Spinal cord (tissue), 4 donors: ENCODE measurements around the gene TAOK2. TPM values are rescaled to one million over a fixed set of nuclear protein-coding genes. Genes with fewer than 3 reads are reported as not detected.

Experiments used
- polyA plus RNA-seq, 2 donors: library from polyadenylated mRNA; unstranded; fragments of 120-200 nt; gene quantifications; one replicate each; pipeline ENCODE4 v1.2.1, GENCODE V29; 2013; ENCODE audit not compliant: insufficient read length in 2 of 2
- total RNA-seq, 2 donors: library from RNA; depleted of rRNA in 1 of 2; stranded (reverse); fragments of 120-200 nt in 1 of 2; fragments of >200 nt in 1 of 2; gene quantifications; one replicate each; pipeline versions ENCODE4 v1.2.3 to v1.2.4, GENCODE V29; 2013 to 2014

Gene TAOK2
- total and polyA plus RNA-seq, 4 donors = 42.2 to 87.1 (median 66.5) TPM

Other genes starting within 250 kb of the TAOK2 start
- 1 to 10 TPM in 1 of 2 donors, under 1 TPM in 1; 0.39 to 1.1 TPM for gene C16orf54, start 227.9 kb upstream of the TAOK2 start, total RNA-seq
- gene C16orf54, start 227.9 kb upstream of the TAOK2 start, polyA plus RNA-seq = under 1 TPM; 0.20 to 0.29 TPM
- not detected for gene ZG16, start 195.6 kb upstream of the TAOK2 start, total RNA-seq
- gene ZG16, start 195.6 kb upstream of the TAOK2 start, polyA plus RNA-seq = under 1 TPM in 1 of 2 donors, not detected in 1; 0.05 TPM
- gene KIF22, start 183.1 kb upstream of the TAOK2 start, total RNA-seq = 10 to 100 TPM; 30.2 to 44.0 TPM
- gene KIF22, start 183.1 kb upstream of the TAOK2 start, polyA plus RNA-seq = 10 to 100 TPM; 55.0 to 56.4 TPM
- 100 to 1,000 TPM; 139 to 199 TPM for gene MAZ, start 167.3 kb upstream of the TAOK2 start, total RNA-seq
- gene MAZ, start 167.3 kb upstream of the TAOK2 start, polyA plus RNA-seq = 100 to 1,000 TPM; 519 to 532 TPM
- 10 to 100 TPM; 24.4 to 25.6 TPM for gene PRRT2, start 161.7 kb upstream of the TAOK2 start, total RNA-seq
- gene PRRT2, start 161.7 kb upstream of the TAOK2 start, polyA plus RNA-seq = 100 to 1,000 TPM; 226 to 244 TPM
- 10 to 100 TPM in 1 of 2 donors, 1 to 10 TPM in 1; 8.2 to 48.5 TPM for gene PAGR1, start 157.7 kb upstream of the TAOK2 start, total RNA-seq
- 10 to 100 TPM; 53.5 to 65.5 TPM for gene PAGR1, start 157.7 kb upstream of the TAOK2 start, polyA plus RNA-seq
- gene MVP, start 153.4 kb upstream of the TAOK2 start, total RNA-seq = 10 to 100 TPM; 20.3 to 35.8 TPM
- 10 to 100 TPM; 11.8 to 14.9 TPM for gene MVP, start 153.4 kb upstream of the TAOK2 start, polyA plus RNA-seq
- gene CDIPT, start 110.6 kb upstream of the TAOK2 start, total RNA-seq = 10 to 100 TPM; 51.3 to 78.6 TPM
- gene CDIPT, start 110.6 kb upstream of the TAOK2 start, polyA plus RNA-seq = 100 to 1,000 TPM; 103 to 121 TPM
- 10 to 100 TPM; 32.7 to 66.3 TPM for gene SEZ6L2, start 74.3 kb upstream of the TAOK2 start, total RNA-seq
- gene SEZ6L2, start 74.3 kb upstream of the TAOK2 start, polyA plus RNA-seq = 100 to 1,000 TPM; 138 to 155 TPM
- 10 to 100 TPM in 1 of 2 donors, 1 to 10 TPM in 1; 4.2 to 15.1 TPM for gene ASPHD1, start 73.4 kb upstream of the TAOK2 start, total RNA-seq
- 10 to 100 TPM; 49.8 to 52.7 TPM for gene ASPHD1, start 73.4 kb upstream of the TAOK2 start, polyA plus RNA-seq
- gene KCTD13, start 47.6 kb upstream of the TAOK2 start, total RNA-seq = 10 to 100 TPM; 11.0 to 15.4 TPM
- 10 to 100 TPM; 64.2 to 79.2 TPM for gene KCTD13, start 47.6 kb upstream of the TAOK2 start, polyA plus RNA-seq
- gene TMEM219, start 11.8 kb upstream of the TAOK2 start, total RNA-seq = 10 to 100 TPM; 32.5 to 83.1 TPM
- gene TMEM219, start 11.8 kb upstream of the TAOK2 start, polyA plus RNA-seq = 10 to 100 TPM; 83.5 to 91.4 TPM
- 10 to 100 TPM; 12.2 to 13.7 TPM for gene HIRIP3, start 21.7 kb downstream of the TAOK2 start, total RNA-seq
- gene HIRIP3, start 21.7 kb downstream of the TAOK2 start, polyA plus RNA-seq = 10 to 100 TPM; 26.2 to 28.8 TPM
- gene INO80E, start 22.4 kb downstream of the TAOK2 start, total RNA-seq = 10 to 100 TPM; 24.9 to 50.6 TPM
- 10 to 100 TPM; 66.4 to 70.9 TPM for gene INO80E, start 22.4 kb downstream of the TAOK2 start, polyA plus RNA-seq
- gene DOC2A, start 37.2 kb downstream of the TAOK2 start, total RNA-seq = 10 to 100 TPM in 1 of 2 donors, 1 to 10 TPM in 1; 7.6 to 14.8 TPM
- 10 to 100 TPM; 60.4 to 61.6 TPM for gene DOC2A, start 37.2 kb downstream of the TAOK2 start, polyA plus RNA-seq
- not detected for gene C16orf92, start 49.3 kb downstream of the TAOK2 start, total RNA-seq
- 1 to 10 TPM in 1 of 2 donors, under 1 TPM in 1; 0.76 to 2.0 TPM for gene C16orf92, start 49.3 kb downstream of the TAOK2 start, polyA plus RNA-seq
- gene TLCD3B, start 57.4 kb downstream of the TAOK2 start, total RNA-seq = 10 to 100 TPM; 10.2 to 19.2 TPM
- gene TLCD3B, start 57.4 kb downstream of the TAOK2 start, polyA plus RNA-seq = 100 to 1,000 TPM; 119 to 136 TPM
- 100 to 1,000 TPM; 264 to 594 TPM for gene ALDOA, start 91.9 kb downstream of the TAOK2 start, total RNA-seq
- 100 to 1,000 TPM; 832 to 849 TPM for gene ALDOA, start 91.9 kb downstream of the TAOK2 start, polyA plus RNA-seq
- gene PPP4C, start 102.1 kb downstream of the TAOK2 start, total RNA-seq = 10 to 100 TPM; 51.6 to 59.6 TPM
- gene PPP4C, start 102.1 kb downstream of the TAOK2 start, polyA plus RNA-seq = 100 to 1,000 TPM in 1 of 2 donors, 10 to 100 TPM in 1; 96.0 to 104 TPM
- gene TBX6, start 118.1 kb downstream of the TAOK2 start, total RNA-seq = under 1 TPM; 0.20 to 0.99 TPM
- gene TBX6, start 118.1 kb downstream of the TAOK2 start, polyA plus RNA-seq = 1 to 10 TPM; 1.0 to 2.7 TPM
- gene YPEL3, start 122.3 kb downstream of the TAOK2 start, total RNA-seq = 10 to 100 TPM; 30.6 to 40.9 TPM
- 100 to 1,000 TPM; 131 to 142 TPM for gene YPEL3, start 122.3 kb downstream of the TAOK2 start, polyA plus RNA-seq
- gene GDPD3, start 139.7 kb downstream of the TAOK2 start, total RNA-seq = 1 to 10 TPM; 1.2 to 4.8 TPM
- gene GDPD3, start 139.7 kb downstream of the TAOK2 start, polyA plus RNA-seq = 10 to 100 TPM in 1 of 2 donors, 1 to 10 TPM in 1; 6.8 to 10.9 TPM
- 10 to 100 TPM; 25.0 to 42.2 TPM for gene MAPK3, start 149.4 kb downstream of the TAOK2 start, total RNA-seq
- 100 to 1,000 TPM; 136 to 144 TPM for gene MAPK3, start 149.4 kb downstream of the TAOK2 start, polyA plus RNA-seq
- 10 to 100 TPM; 13.8 to 25.8 TPM for gene CORO1A, start 209.7 kb downstream of the TAOK2 start, total RNA-seq
- gene CORO1A, start 209.7 kb downstream of the TAOK2 start, polyA plus RNA-seq = 10 to 100 TPM; 44.8 to 50.6 TPM
- 100 to 1,000 TPM in 1 of 2 donors, 10 to 100 TPM in 1; 10.1 to 102 TPM for gene BOLA2B, start 219.8 kb downstream of the TAOK2 start, total RNA-seq
- 10 to 100 TPM; 37.8 to 45.9 TPM for gene BOLA2B, start 219.8 kb downstream of the TAOK2 start, polyA plus RNA-seq
- 10 to 100 TPM in 1 of 2 donors, 1 to 10 TPM in 1; 4.5 to 24.0 TPM for gene SLX1A, start 220.0 kb downstream of the TAOK2 start, total RNA-seq
- gene SLX1A, start 220.0 kb downstream of the TAOK2 start, polyA plus RNA-seq = 10 to 100 TPM; 32.5 to 47.2 TPM
- 10 to 100 TPM in 1 of 2 donors, 1 to 10 TPM in 1; 1.5 to 17.4 TPM for gene SULT1A3, start 225.4 kb downstream of the TAOK2 start, total RNA-seq
- 10 to 100 TPM; 16.9 to 21.3 TPM for gene SULT1A3, start 225.4 kb downstream of the TAOK2 start, polyA plus RNA-seq